HCT116 (cell line): Measurements from ENCODE around the gene ALDH1L1. TPM values are rescaled to one million over a fixed set of nuclear protein-coding genes. Genes with fewer than 3 reads are reported as not detected.
A peak's percentile ranks its signal among the peaks of the same experiment; 100 is the strongest.

Experiments
- ATAC-seq: fragments of 200-7000 bp; cut with Tn5 transposase; 2 replicates; pipeline ENCODE4 v1.9.1; 2020; ENCODE audit warnings: mild to moderate bottlenecking, moderate library complexity
- BruUV-seq: library from RNA; stranded (reverse); fragments of 400-500 nt; replicated peaks from 2 replicates; lab custom pipeline; 2021; lab: Mats Ljungman, UMichigan
- CTCF ChIA-PET: fragments of 300-600 bp; sonication (Branson Sonifier 250); formaldehyde crosslinking; loops from one replicate; lab custom pipeline; 2021; ENCODE audit warnings: antibody characterized with exemption; lab: Charles Lee
- POLR2A ChIA-PET: fragments of 300-600, 350-600 bp; sonication (Branson Sonifier 250); formaldehyde crosslinking; loops from one replicate; lab custom pipeline; 2021; ENCODE audit warnings: antibody characterized with exemption; lab: Charles Lee
- RAD21 ChIA-PET, 2 experiments: fragments of 300-600 bp; sonication (Branson Sonifier 250); formaldehyde crosslinking; loops; one replicate each; lab custom pipeline; 2023; ENCODE audit warnings: low total read pairs in 2 of 2; ENCODE audit not compliant: uncharacterized antibody in 2 of 2, unreplicated experiment in 2 of 2, low non-redundant PET in 1 of 2; lab: Charles Lee
- DNase-seq: peaks from one replicate; pipeline ENCODE4 v3.0.0-alpha.2; 2010; ENCODE audit warnings: low read depth, low spot score
- H2AFZ ChIP-seq: fragments of 200-600 bp; shearing (Covaris generic), sonication (generic); 2 replicates; pipeline ENCODE4 v1.6.1; 2017; ENCODE audit warnings: low read depth, mixed run types, mixed read lengths, antibody characterized with exemption, low read length; ENCODE audit not compliant: poor library complexity, severe bottlenecking
- H3K27ac ChIP-seq: 2 replicates; pipeline ENCODE4 v1.5.1; 2012; ENCODE audit warnings: low read depth, low read length
- H3K27me3 ChIP-seq: fragments of 200-600 bp; sonication (generic); 2 replicates; pipeline ENCODE4 v1.6.1; 2016; ENCODE audit warnings: mixed run types, low read length, mixed read lengths; ENCODE audit not compliant: insufficient read depth
- H3K36me3 ChIP-seq, 2 experiments: fragments of 200-500 bp in 1 of 2; fragments of 200-600 bp in 1 of 2; sonication (Bioruptor generic) in 1 of 2; sonication (generic) in 1 of 2; 2 replicates each; pipeline versions ENCODE4 v1.5.1 to v1.6.1; 2014 to 2016; ENCODE audit warnings: low read length in 2 of 2, inconsistent platforms in 1 of 2, mixed read lengths in 1 of 2, mixed run types in 1 of 2; ENCODE audit not compliant: insufficient read depth in 2 of 2, control insufficient read depth in 1 of 2
- H3K4me1 ChIP-seq, 2 experiments: fragments of 200-600 bp in 1 of 2; sonication (generic) in 1 of 2; 2 replicates each; pipeline versions ENCODE4 v1.5.1 to v1.6.1; 2012 to 2017; ENCODE audit warnings: low read length in 2 of 2, inconsistent platforms in 1 of 2, mild to moderate bottlenecking in 1 of 2, mixed read lengths in 1 of 2, mixed run types in 1 of 2, moderate library complexity in 1 of 2; ENCODE audit not compliant: insufficient read depth in 2 of 2, control insufficient read depth in 1 of 2
- H3K4me2 ChIP-seq: fragments of 200-600 bp; sonication (generic); 2 replicates; pipeline ENCODE4 v1.6.1; 2017; ENCODE audit warnings: mixed run types, low read length, mixed read lengths
- H3K4me3 ChIP-seq, 2 experiments: fragments of 200-600 bp in 1 of 2; sonication (generic) in 1 of 2; replicated peaks in 1 of 2; 2 replicates each; pipeline ENCODE4 v1.5.1; 2011 to 2016; ENCODE audit warnings: low read length in 2 of 2, control low read depth in 1 of 2, low read depth in 1 of 2, mild to moderate bottlenecking in 1 of 2, mixed read lengths in 1 of 2, mixed run types in 1 of 2
- H3K79me2 ChIP-seq: fragments of 200-600 bp; sonication (generic); 2 replicates; pipeline ENCODE4 v1.6.1; 2017; ENCODE audit warnings: mild to moderate bottlenecking, mixed run types, low read length, moderate library complexity, mixed read lengths; ENCODE audit not compliant: insufficient read depth
- H3K9ac ChIP-seq: fragments of 200-600 bp; sonication (generic); 2 replicates; pipeline ENCODE4 v1.6.1; 2016; ENCODE audit warnings: low read length, mixed read lengths
- H3K9me2 ChIP-seq: fragments of 200-600 bp; sonication (generic), shearing (Covaris generic); 2 replicates; pipeline ENCODE4 v1.6.1; 2017; ENCODE audit warnings: mixed run types, mild to moderate bottlenecking, moderate library complexity; ENCODE audit not compliant: insufficient read depth
- H3K9me3 ChIP-seq, 2 experiments: fragments of 200-500 bp in 1 of 2; fragments of 200-600 bp in 1 of 2; sonication (Bioruptor generic) in 1 of 2; sonication (generic) in 1 of 2; 2 replicates each; pipeline ENCODE4 v1.6.1; 2014 to 2017; ENCODE audit warnings: low read length in 2 of 2, mixed read lengths in 2 of 2, inconsistent platforms in 1 of 2, low read depth in 1 of 2, mild to moderate bottlenecking in 1 of 2, mixed run types in 1 of 2, moderate library complexity in 1 of 2; ENCODE audit not compliant: control insufficient read depth in 1 of 2, insufficient read depth in 1 of 2
- H4K20me1 ChIP-seq: fragments of 200-600 bp; sonication (generic), shearing (Covaris generic); 2 replicates; pipeline ENCODE4 v1.6.1; 2017; ENCODE audit warnings: mixed run types, mild to moderate bottlenecking, moderate library complexity; ENCODE audit not compliant: insufficient read depth
- CBX3 ChIP-seq: IDR thresholded peaks from 2 replicates; pipeline ENCODE4 v1.6.1; 2012; ENCODE audit warnings: low read depth
- CEBPB ChIP-seq: IDR thresholded peaks from 2 replicates; pipeline ENCODE4 v1.6.1; 2012; ENCODE audit warnings: low read depth
- EGR1 ChIP-seq: IDR thresholded peaks from 2 replicates; pipeline ENCODE4 v1.6.1; 2012; ENCODE audit warnings: low read depth
- FOSL1 ChIP-seq: IDR thresholded peaks from 2 replicates; pipeline ENCODE4 v1.6.1; 2012; ENCODE audit warnings: low read depth
- RAD21 ChIP-seq: IDR thresholded peaks from 2 replicates; pipeline ENCODE4 v1.6.1; 2012; ENCODE audit warnings: low read depth, mild to moderate bottlenecking
- SP1 ChIP-seq: IDR thresholded peaks from 2 replicates; pipeline ENCODE4 v1.6.1; 2012; ENCODE audit warnings: low read depth
- SRF ChIP-seq: IDR thresholded peaks from 2 replicates; pipeline ENCODE4 v1.6.1; 2012; ENCODE audit warnings: low read depth
- ZFX ChIP-seq: fragments of 450-650 bp; IDR thresholded peaks from 2 replicates; pipeline ENCODE4 v1.6.1; 2017
- ZNF274 ChIP-seq: fragments of 200-500 bp; sonication (Bioruptor generic); IDR thresholded peaks from 2 replicates; pipeline ENCODE4 v1.6.1; 2014; ENCODE audit warnings: mild to moderate bottlenecking, low read depth, low read length, inconsistent platforms
- intact Hi-C: fragments of 100-400 bp; cut with micrococcal nuclease; formaldehyde crosslinking; loops from 2 replicates; pipeline ENCODE4 v1.10.0; 2022
- total RNA-seq: library from RNA; stranded (reverse); gene quantifications from one replicate; pipeline ENCODE4 v1.2.1, GENCODE V29; 2021; ENCODE audit not compliant: unreplicated experiment
- TF ChIP-seq, protein P1 (sequence below), 3 experiments: fragments of 200-600 bp in 1 of 3; sonication (generic) in 1 of 3; IDR thresholded peaks in 2 of 3; conservative IDR thresholded peaks in 1 of 3; 2 replicates each; pipeline ENCODE4 v1.5.1; 2012 to 2017; ENCODE audit warnings: low read depth in 2 of 3, low read length in 2 of 3, antibody characterized with exemption in 1 of 3, borderline replicate concordance in 1 of 3, control low read depth in 1 of 3, mild to moderate bottlenecking in 1 of 3, mixed read lengths in 1 of 3, mixed run types in 1 of 3, moderate library complexity in 1 of 3; ENCODE audit not compliant: insufficient read depth in 1 of 3
- TF ChIP-seq, protein P2 (sequence below): IDR thresholded peaks from 2 replicates; pipeline ENCODE4 v1.6.1; 2012

ALDH1L1 gene
- total RNA-seq, 1 experiment from 2014 or later, result 0.81 TPM

DNA sequence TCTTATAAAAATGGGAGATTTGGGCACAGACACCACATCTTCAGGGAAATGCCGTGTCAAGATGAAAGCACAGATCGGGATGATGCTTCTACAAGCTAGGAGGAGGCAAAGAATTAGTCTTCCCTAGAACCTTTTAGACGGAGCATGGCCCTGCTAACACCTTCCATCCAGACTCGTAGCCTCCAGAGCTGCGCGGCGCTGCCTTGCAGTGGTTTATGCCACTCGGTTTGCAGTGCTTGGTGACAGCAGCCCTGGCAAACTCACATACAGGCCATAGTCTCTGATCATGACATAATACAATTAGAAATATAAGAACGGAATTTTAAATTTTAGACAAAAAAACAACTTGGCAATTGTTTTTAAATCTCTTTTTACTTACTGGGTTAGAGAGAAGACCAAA lies 59.3 kb downstream of the ALDH1L1 start (continued):
- TF ChIP-seq, protein P1, sequence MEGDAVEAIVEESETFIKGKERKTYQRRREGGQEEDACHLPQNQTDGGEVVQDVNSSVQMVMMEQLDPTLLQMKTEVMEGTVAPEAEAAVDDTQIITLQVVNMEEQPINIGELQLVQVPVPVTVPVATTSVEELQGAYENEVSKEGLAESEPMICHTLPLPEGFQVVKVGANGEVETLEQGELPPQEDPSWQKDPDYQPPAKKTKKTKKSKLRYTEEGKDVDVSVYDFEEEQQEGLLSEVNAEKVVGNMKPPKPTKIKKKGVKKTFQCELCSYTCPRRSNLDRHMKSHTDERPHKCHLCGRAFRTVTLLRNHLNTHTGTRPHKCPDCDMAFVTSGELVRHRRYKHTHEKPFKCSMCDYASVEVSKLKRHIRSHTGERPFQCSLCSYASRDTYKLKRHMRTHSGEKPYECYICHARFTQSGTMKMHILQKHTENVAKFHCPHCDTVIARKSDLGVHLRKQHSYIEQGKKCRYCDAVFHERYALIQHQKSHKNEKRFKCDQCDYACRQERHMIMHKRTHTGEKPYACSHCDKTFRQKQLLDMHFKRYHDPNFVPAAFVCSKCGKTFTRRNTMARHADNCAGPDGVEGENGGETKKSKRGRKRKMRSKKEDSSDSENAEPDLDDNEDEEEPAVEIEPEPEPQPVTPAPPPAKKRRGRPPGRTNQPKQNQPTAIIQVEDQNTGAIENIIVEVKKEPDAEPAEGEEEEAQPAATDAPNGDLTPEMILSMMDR (IDR thresholded peaks at IDR 0.05 in 2 of 3, conservative IDR thresholded peaks at IDR 0.05 in 1 of 3; ENCODE audit: borderline replicate concordance in 1 of 3, insufficient read depth in 1 of 3, low read depth in 2 of 3, low read length in 2 of 3), result no peak
- no peak for TF ChIP-seq RAD21
- no peak for TF ChIP-seq SRF
- TF ChIP-seq FOSL1, result no peak
- TF ChIP-seq CEBPB, result no peak
- no peak for TF ChIP-seq ZFX

DNA sequence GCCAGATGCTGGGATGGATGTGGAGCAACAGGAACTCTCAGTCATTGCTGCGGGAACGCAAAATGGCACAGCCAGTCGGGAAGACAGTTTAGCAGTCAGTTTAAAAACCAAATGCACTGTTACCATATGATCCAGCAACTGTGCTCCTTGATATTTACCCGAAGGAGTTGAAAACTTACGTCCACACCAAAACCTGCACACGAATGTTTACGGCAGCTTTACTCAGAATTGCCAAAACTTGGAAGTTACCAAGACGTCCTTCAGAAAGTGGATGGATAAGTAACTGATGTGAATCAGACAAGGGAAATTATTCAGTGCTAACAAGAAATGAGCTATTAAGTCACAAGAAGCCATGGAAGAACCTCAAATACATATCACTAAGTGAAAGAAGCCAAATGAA lies 60.4 kb downstream of the ALDH1L1 start:
- H2AFZ ChIP-seq, result peak overlapping the region; percentile 35
- no peaks in the 10 kb centered on the region for H3K9me3 ChIP-seq
- TF ChIP-seq ZNF274 (no peak), FOSL1 (no peak), SRF (no peak), SP1 (no peak), EGR1 (no peak), CEBPB (no peak), CBX3 (no peak)
- TF ChIP-seq, protein P2, sequence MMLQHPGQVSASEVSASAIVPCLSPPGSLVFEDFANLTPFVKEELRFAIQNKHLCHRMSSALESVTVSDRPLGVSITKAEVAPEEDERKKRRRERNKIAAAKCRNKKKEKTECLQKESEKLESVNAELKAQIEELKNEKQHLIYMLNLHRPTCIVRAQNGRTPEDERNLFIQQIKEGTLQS, result no peak
- TF ChIP-seq, all 23 proteins: peak for 0
- ATAC-seq, result no peak
- no peak for DNase-seq
- ChIA-PET CTCF (no interaction called here), RAD21 (no interaction called here), POLR2A (no interaction called here)
- no peak overlapping the region for H3K27ac ChIP-seq
- H3K4me3 ChIP-seq, result no peak overlapping the region
- no peak overlapping the region for H3K9ac ChIP-seq
- BruUV-seq, result no TSS peak
- no peaks in the 10 kb centered on the region for H3K36me3 ChIP-seq
- H4K20me1 ChIP-seq, result no peaks in the 10 kb centered on the region
- H3K79me2 ChIP-seq, result no peaks in the 10 kb centered on the region
- peaks cover 8 to 13% of the 10 kb centered on the region in 2 experiments; a peak in 3 of 4 replicates for H3K4me1 ChIP-seq
- no peaks in the 10 kb centered on the region for H3K27me3 ChIP-seq
- no peaks in the 10 kb centered on the region for H3K9me2 ChIP-seq
- no peak overlapping the region for H3K4me2 ChIP-seq
- intact Hi-C loops, result loop anchor here (10.0 kb wide), 1 partner anchor 195 kb away; no protein-coding TSS in a partner anchor
